ENCODE measurements around the gene CACNG4.
A peak's percentile ranks its signal among the peaks of the same experiment; 100 is the strongest.
"Not testable (repeated sequence)": the region's sequence is repeated elsewhere in the genome, so short reads cannot be mapped to it uniquely, and the experiment has no call there.

The CACNG4 gene

GRCh38 chr17:66964930-66965800, 658 bp downstream of the CACNG4 start:
- peak; percentile 8 for DNase-seq (ENCODE audit: low spot score)

GRCh38 chr17:66965801-66966262, 1.3 kb downstream of the CACNG4 start:
- no peak for DNase-seq (ENCODE audit: low spot score)

DNA sequence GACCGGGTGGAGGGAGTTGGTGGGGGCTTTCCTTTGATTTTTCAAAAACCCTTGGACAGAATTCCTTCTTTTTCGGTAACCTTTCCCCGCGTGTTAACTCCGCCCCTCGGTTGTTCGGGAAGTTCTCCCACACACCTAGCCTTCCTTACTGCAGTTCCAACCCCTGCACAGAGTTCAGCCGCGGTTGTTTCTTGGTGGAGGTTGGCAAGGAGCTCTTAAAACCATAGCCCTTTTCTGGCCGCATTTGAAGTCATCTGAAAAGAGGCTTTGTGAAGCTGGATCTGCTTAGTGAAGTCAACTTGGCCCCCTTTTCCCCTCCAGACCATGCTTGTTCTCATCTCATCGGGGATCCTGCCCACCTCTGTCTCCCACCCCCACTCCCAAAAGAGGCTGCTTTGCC, 1.8 kb downstream of the CACNG4 start:
- no peak for DNase-seq (ENCODE audit: low spot score)

GRCh38 chr17:66966704-66967418, 2.4 kb downstream of the CACNG4 start:
- no peak for DNase-seq (ENCODE audit: low spot score)

- no peak for DNase-seq (ENCODE audit: low spot score)
Measured at GRCh38 chr17:66967837-66968543, 3.5 kb downstream of the CACNG4 start.

GRCh38 chr17:66968916-66969315, 4.4 kb downstream of the CACNG4 start:
- DNase-seq (ENCODE audit: low spot score), result no peak

DNA sequence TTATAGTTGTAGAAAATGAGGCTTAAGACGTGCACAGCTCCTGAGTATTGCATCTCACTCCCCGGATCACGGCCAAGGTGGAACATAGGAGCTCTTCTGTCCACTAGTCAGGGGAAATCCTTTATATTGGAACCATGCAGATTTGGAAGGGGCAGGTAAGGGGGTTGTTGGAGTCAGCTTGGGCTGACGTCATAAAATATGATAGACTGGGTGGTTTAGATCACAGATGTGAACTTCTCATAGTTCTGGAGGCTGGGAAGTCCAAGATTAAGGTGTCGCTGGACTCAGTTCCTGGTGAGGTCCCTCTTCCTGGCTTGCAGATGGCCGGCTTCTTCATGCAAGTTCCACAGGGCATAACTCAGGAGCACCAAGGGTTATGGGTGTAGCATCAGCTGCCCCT, 5.6 kb downstream of the CACNG4 start:
- DNase-seq (ENCODE audit: low spot score), result no peak

DNA sequence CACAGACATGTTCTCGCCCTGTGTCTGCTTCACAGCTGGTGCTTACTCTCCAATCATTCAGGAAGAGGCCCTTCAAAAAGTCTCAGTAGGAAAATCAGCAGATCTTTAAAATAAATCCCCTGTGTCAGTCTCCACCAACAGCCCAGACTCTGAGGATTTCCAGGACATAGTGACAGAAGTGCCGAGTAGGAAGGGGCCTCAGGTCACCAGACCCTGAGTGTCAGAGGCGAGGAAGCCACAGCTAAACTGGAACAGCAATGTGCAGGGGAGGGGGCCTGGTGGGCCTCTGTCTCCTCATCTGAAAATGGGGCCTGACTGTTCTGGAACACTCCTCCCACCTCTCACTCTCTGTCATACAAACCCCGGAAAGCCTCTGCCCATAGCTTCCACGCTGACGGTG, 6.3 kb downstream of the CACNG4 start:
- DNase-seq (ENCODE audit: low spot score), result no peak

GRCh38 chr17:66971264-66971663, 6.8 kb downstream of the CACNG4 start:
- DNase-seq (ENCODE audit: low spot score), result no peak

GRCh38 chr17:66971730-66972441, 7.4 kb downstream of the CACNG4 start:
- no peak for DNase-seq (ENCODE audit: low spot score)

DNA sequence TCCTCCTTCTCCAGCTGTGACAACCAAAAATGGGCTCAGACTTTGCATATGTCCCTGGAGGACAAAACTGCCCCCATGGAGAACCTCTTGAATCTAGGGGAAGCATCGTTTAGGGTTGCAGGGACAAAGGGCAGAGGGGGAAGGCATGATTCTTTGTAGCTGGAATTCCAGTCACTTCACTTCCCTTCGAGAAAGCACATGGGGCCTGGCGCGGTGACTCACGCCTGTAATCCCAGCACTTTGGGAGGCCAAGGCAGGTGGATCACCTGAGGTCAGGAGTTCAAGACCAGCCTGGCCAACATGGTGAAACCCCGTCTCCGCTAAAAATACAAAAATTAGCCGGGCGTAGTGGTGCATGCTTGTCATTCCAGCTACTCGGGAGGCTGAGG, 7.9 kb downstream of the CACNG4 start:
- DNase-seq (ENCODE audit: low spot score), result not testable (repeated sequence)

DNA sequence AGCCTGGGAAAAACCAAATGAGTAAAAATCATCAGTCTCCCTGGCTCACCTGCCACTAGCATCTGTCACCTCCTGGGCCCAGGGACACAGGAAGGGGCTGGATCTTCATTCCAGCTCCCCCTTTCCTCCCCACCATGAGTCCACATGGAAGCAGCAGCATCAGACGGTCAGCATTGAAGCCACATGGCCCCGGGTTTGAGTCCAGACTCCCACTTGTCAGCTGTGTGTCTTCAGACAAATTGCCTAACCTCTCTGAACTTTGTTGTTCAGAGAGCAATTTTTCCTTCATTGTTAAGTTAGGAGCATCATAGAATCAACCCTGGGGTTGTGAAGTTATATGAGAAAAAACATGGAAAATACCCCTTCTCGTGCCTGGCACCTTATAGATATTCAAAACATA, 10.7 kb downstream of the CACNG4 start:
- DNase-seq (ENCODE audit: low spot score), result no peak

- no peak for DNase-seq (ENCODE audit: low spot score)
Measured at GRCh38 chr17:66975614-66976378, 11.3 kb downstream of the CACNG4 start.

DNA sequence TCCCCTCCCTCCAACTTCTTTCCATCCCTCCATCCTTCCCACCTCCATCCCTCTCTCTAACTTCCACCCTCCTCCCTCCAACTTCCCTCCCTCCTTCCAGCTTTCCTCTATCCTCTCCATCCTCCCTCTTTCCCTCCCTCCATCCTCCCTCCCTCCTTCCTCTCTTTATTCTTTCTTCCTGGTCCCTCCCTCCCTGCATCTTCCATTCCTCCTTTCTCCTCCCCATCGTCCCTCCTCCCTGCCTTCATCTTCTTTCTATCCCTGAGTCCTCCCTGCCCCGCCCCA, 11.8 kb downstream of the CACNG4 start:
- DNase-seq (ENCODE audit: low spot score), result no peak

GRCh38 chr17:66976781-66977201, 12.3 kb downstream of the CACNG4 start:
- DNase-seq (ENCODE audit: low spot score), result no peak

DNA sequence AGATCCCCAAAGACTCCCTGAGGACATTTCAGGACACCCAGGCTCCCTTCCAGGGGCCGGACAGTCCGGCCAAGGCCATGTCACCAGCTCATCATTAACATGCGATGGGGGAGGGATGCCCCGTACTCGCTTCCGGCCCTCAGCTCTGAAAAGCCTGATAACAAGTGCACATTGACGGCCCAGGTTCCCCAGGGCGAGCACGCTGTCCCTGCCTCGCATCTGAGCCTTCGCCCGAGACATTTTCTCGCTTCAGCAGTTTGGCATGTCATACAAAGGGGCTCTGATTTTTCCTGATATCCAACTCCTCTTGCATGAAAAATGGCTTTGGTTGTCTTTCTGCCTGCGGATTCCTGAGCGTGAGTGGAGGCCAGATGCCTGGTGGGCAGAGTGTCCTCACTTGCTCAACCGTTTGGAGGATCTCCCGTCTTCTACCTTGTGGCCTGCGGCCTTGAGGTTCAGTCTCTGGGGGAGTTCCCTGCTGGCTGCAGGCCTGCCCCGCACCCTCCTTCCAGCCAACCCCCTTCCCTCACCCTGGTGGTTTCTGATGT, 14.1 kb downstream of the CACNG4 start:
- no peak for DNase-seq (ENCODE audit: low spot score)

DNA sequence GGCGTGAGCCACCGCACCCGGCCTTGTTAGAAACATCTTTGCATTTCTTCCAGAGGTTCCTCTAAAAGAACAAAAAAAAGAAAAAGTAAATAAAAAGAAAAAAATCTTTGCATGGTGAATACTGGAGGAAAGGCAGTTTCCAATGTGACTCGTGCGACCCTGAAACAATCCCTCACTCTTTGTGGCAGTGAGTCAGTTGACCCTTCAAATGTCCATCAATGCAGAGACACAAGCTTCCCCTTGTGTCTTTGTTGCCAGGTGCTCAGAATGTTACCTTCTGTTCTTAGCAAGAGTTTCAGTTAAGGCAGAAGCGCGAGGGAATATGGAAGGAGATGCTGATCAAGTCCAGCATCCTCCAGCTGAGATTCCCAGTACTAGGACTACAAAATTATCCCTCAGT, 16.4 kb downstream of the CACNG4 start:
- no peak for DNase-seq (ENCODE audit: low spot score)

DNA sequence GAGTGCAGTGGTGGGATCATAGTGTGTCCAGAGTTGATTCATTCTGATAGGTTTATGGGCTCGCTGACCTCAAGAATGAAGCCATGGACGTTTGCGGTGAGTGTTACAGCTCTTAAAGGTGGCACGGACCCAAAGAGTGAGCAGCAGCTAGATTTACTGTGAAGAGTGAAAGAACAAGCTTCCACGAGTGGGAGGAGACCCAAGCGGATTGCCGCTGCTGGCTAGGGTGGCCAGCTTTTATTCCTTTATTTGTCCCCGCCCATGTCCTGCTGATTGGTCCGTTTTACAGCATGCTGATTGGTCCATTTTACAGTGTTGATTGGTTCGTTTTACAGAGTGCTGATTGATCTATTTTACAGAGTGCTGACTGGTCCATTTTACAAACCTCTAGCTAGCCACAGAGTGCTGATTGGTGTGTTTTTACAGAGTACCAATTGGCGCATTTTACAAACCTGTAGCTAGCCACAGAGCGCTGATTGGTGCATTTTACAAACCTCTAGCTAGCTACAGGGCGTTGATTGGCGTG, 17.5 kb downstream of the CACNG4 start:
- no peak for DNase-seq (ENCODE audit: low spot score)

GRCh38 chr17:66983414-66984021, 19.0 kb downstream of the CACNG4 start:
- no peak for DNase-seq (ENCODE audit: low spot score)

GRCh38 chr17:66984730-66985129, 20.2 kb downstream of the CACNG4 start:
- no peak for DNase-seq (ENCODE audit: low spot score)
